ENCODE measurements around the gene SELENOO.
"Not testable (repeated sequence)": the region's sequence is repeated elsewhere in the genome, so short reads cannot be mapped to it uniquely, and the experiment has no call there.

Gene SELENOO

DNA sequence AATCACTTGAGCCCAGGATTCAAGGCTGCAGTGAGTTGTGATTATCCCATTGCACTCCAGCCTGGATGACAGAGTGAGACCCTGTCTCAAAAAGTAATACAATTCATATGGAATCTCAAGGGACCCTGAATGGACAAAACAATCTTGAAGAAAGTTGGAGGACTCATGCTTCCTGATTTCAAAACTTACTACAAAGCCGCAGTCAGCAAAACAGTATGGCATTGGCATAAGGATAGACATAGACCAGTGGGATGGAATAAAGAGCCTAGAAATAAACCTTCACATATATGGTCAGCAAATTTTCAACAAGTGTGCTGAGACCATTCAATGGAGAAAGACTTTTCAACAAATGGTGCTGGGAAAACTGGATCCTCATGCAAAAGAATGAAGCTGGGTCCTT, 2.5 kb downstream of the SELENOO start:
- ATAC-seq (ENCODE audit: insufficient read depth, low read depth) (no peak), DNase-seq (no peak)
- Histone ChIP-seq H3K4me2 (ENCODE audit: insufficient read depth, low read length) (no peak overlapping the region), H3K4me1 (ENCODE audit: insufficient read depth, low read length) (peaks cover 34% of the 10 kb centered on the region), H3K9ac (ENCODE audit: low read depth, low read length) (no peak overlapping the region), H3K79me2 (ENCODE audit: insufficient read depth, low read length) (peaks cover 37% of the 10 kb centered on the region), H3K36me3 (ENCODE audit: insufficient read depth, low read length) (peaks cover 51% of the 10 kb centered on the region), H3K27ac (ENCODE audit: low read length) (no peak overlapping the region), H3K4me3 (ENCODE audit: low read depth in 1 of 2, low read length in 2 of 2) (no peak overlapping the region), H3K27me3 (ENCODE audit: insufficient read depth, low read length, poor library complexity) (no peaks in the 10 kb centered on the region), H4K20me1 (ENCODE audit: insufficient read depth, low read length) (peaks cover 43% of the 10 kb centered on the region), H3K9me3 (ENCODE audit: insufficient read depth, low read length, severe bottlenecking) (no peaks in the 10 kb centered on the region), H2AFZ (ENCODE audit: low read depth, low read length) (no peak overlapping the region)
- TF ChIP-seq EZH2 (IDR thresholded peaks at IDR 0.05; ENCODE audit: borderline replicate concordance, low read depth, low read length, severe bottlenecking): no peak
- TF ChIP-seq, protein P1, sequence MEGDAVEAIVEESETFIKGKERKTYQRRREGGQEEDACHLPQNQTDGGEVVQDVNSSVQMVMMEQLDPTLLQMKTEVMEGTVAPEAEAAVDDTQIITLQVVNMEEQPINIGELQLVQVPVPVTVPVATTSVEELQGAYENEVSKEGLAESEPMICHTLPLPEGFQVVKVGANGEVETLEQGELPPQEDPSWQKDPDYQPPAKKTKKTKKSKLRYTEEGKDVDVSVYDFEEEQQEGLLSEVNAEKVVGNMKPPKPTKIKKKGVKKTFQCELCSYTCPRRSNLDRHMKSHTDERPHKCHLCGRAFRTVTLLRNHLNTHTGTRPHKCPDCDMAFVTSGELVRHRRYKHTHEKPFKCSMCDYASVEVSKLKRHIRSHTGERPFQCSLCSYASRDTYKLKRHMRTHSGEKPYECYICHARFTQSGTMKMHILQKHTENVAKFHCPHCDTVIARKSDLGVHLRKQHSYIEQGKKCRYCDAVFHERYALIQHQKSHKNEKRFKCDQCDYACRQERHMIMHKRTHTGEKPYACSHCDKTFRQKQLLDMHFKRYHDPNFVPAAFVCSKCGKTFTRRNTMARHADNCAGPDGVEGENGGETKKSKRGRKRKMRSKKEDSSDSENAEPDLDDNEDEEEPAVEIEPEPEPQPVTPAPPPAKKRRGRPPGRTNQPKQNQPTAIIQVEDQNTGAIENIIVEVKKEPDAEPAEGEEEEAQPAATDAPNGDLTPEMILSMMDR (IDR thresholded peaks at IDR 0.05; ENCODE audit: borderline replicate concordance, extremely low read depth, low read length, poor library complexity, severe bottlenecking): no peak

DNA sequence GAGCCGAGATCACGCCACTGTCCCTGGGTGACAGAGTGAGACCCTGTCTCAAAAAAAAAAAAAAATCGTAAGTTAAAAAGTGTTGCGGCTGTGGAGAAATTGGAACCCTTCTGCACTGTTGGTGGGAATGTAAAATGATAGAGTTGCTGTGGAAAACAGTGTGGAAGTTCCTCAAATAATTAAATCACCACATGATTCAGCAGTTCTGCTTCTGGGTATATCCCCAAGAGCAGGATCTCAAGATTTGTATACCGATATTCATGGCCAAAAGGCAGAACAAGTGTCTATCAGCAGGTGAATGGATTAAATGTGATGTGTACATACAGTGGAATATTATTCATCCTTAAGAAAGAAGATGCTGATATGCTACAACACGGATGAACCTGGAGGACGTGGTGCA, 3.8 kb downstream of the SELENOO start:
- Histone ChIP-seq H3K27me3 (ENCODE audit: insufficient read depth, low read length, poor library complexity) (no peaks in the 10 kb centered on the region), H3K9ac (ENCODE audit: low read depth, low read length) (no peak overlapping the region), H3K27ac (ENCODE audit: low read length) (no peak overlapping the region), H3K9me3 (ENCODE audit: insufficient read depth, low read length, severe bottlenecking) (no peaks in the 10 kb centered on the region), H2AFZ (ENCODE audit: low read depth, low read length) (no peak overlapping the region), H3K4me3 (ENCODE audit: low read depth in 1 of 2, low read length in 2 of 2) (no peak overlapping the region), H4K20me1 (ENCODE audit: insufficient read depth, low read length) (peaks cover 49% of the 10 kb centered on the region), H3K79me2 (ENCODE audit: insufficient read depth, low read length) (peaks cover 37% of the 10 kb centered on the region), H3K36me3 (ENCODE audit: insufficient read depth, low read length) (peaks cover 57% of the 10 kb centered on the region), H3K4me2 (ENCODE audit: insufficient read depth, low read length) (no peak overlapping the region), H3K4me1 (ENCODE audit: insufficient read depth, low read length) (peaks cover 28% of the 10 kb centered on the region)
- ATAC-seq (ENCODE audit: insufficient read depth, low read depth): no peak
- no peak for TF ChIP-seq EZH2 (IDR thresholded peaks at IDR 0.05; ENCODE audit: borderline replicate concordance, low read depth, low read length, severe bottlenecking)
- TF ChIP-seq, protein P1 (IDR thresholded peaks at IDR 0.05; ENCODE audit: borderline replicate concordance, extremely low read depth, low read length, poor library complexity, severe bottlenecking): no peak
- DNase-seq: no peak

DNA sequence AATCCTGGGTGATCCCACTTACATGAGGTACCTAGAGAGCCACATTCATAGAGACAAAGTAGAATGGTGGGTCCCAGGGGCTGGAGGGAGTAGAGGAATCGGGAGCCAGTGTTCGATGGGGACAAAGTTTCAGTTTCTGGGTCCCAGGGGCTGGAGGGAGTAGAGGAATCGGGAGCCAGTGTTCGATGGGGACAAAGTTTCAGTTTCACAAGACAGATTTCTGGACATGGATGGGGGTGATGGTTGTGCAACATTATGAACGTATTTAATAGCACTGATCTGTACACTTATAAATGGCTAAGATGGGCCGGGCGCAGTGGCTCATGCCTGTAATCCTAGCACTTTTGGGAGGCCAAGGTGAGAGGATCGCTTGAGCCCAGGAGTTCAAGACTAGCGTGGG, 4.2 kb downstream of the SELENOO start:
- not testable (repeated sequence) for H3K4me2 ChIP-seq (ENCODE audit: insufficient read depth, low read length)
- peaks cover 58% of the 10 kb centered on the region for H3K36me3 ChIP-seq (ENCODE audit: insufficient read depth, low read length)
- peaks cover 37% of the 10 kb centered on the region for H3K79me2 ChIP-seq (ENCODE audit: insufficient read depth, low read length)

DNA sequence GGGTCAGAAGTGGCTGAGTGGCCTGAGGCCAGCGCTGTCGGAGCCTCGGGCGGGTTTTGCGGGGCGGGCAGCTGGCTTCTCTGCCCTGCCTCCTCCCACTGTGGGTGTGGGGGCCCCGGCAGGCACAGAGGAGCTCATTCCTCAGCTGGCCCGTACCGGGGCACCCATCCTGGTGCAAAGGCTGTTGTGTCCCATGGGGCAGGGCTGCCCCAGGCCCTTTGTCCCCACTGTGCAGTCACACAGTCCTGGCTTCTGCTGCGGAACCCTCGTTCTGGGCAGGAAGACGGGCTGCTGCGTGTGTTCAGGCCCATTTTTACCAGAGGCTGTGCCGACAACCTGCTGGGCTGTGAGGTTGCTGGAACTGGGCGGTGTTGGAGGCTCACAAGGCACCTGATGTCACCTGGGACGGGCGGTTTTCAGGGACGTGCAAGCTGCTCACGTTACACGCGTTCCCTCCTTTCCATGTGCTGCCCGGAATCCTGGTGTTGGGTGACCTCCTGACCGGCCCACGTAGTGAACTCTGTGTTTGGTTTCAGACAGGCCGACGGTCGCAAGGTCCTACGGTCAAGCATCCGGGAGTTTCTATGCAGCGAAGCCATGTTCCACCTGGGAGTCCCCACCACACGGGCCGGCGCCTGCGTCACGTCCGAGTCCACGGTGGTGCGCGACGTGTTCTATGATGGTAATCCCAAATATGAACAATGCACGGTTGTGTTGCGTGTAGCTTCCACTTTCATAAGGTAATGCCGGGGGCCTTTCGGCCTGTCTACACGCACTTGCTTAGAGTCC, 5.2 kb downstream of the SELENOO start:
- no peak for DNase-seq
- Histone ChIP-seq H3K9ac (ENCODE audit: low read depth, low read length) (no peak overlapping the region), H3K4me1 (ENCODE audit: insufficient read depth, low read length) (peaks cover 20% of the 10 kb centered on the region), H2AFZ (ENCODE audit: low read depth, low read length) (no peak overlapping the region), H3K27me3 (ENCODE audit: insufficient read depth, low read length, poor library complexity) (no peaks in the 10 kb centered on the region), H3K27ac (ENCODE audit: low read length) (no peak overlapping the region), H3K4me2 (ENCODE audit: insufficient read depth, low read length) (no peak overlapping the region), H3K4me3 (ENCODE audit: low read depth in 1 of 2, low read length in 2 of 2) (no peak overlapping the region), H3K79me2 (ENCODE audit: insufficient read depth, low read length) (peaks cover 38% of the 10 kb centered on the region), H3K36me3 (ENCODE audit: insufficient read depth, low read length) (peaks cover 68% of the 10 kb centered on the region), H4K20me1 (ENCODE audit: insufficient read depth, low read length) (peaks cover 59% of the 10 kb centered on the region), H3K9me3 (ENCODE audit: insufficient read depth, low read length, severe bottlenecking) (no peaks in the 10 kb centered on the region)
- TF ChIP-seq, protein P1 (IDR thresholded peaks at IDR 0.05; ENCODE audit: borderline replicate concordance, extremely low read depth, low read length, poor library complexity, severe bottlenecking): no peak
- no peak for TF ChIP-seq EZH2 (IDR thresholded peaks at IDR 0.05; ENCODE audit: borderline replicate concordance, low read depth, low read length, severe bottlenecking)
- ATAC-seq (ENCODE audit: insufficient read depth, low read depth): no peak

More for the DNA sequence above, 4.2 kb downstream of the SELENOO start:
- peaks cover 24% of the 10 kb centered on the region for H3K4me1 ChIP-seq (ENCODE audit: insufficient read depth, low read length)
- H3K27me3 ChIP-seq (ENCODE audit: insufficient read depth, low read length, poor library complexity); H3K27ac ChIP-seq (ENCODE audit: low read length); DNase-seq; H3K4me3 ChIP-seq (ENCODE audit: low read depth in 1 of 2, low read length in 2 of 2); H3K9ac ChIP-seq (ENCODE audit: low read depth, low read length); H3K9me3 ChIP-seq (ENCODE audit: insufficient read depth, low read length, severe bottlenecking); ATAC-seq (ENCODE audit: insufficient read depth, low read depth); H2AFZ ChIP-seq (ENCODE audit: low read depth, low read length): not testable (repeated sequence)
- H4K20me1 ChIP-seq (ENCODE audit: insufficient read depth, low read length): peaks cover 50% of the 10 kb centered on the region

Measured in DND-41 (cell line).